ENCODE results near the gene TGFA. TPM values are rescaled to one million over a fixed set of nuclear protein-coding genes. Genes with fewer than 3 reads are reported as not detected.

TGFA gene
- total and polyA plus RNA-seq, 2 donors (not counting 1 experiment from before 2014, with no cell fraction given): 0.06 TPM; not detected in 1

- no peaks in the 10 kb centered on the region for H3K27me3 ChIP-seq (ENCODE audit: control insufficient read depth, insufficient read depth, low read length)
- no peaks in the 10 kb centered on the region for H3K9me3 ChIP-seq (ENCODE audit: control insufficient read depth, insufficient read depth, low read depth, low read length)
- H3K79me2 ChIP-seq (ENCODE audit: control insufficient read depth, insufficient read depth, low read length): no peaks in the 10 kb centered on the region
- no peaks in the 10 kb centered on the region for H4K20me1 ChIP-seq (ENCODE audit: control insufficient read depth, extremely low read depth, insufficient read depth, low read length)
- no peaks in the 10 kb centered on the region for H3K4me1 ChIP-seq (ENCODE audit: control insufficient read depth, extremely low read depth, insufficient read depth, low read length)
- H3K4me2 ChIP-seq (ENCODE audit: extremely low read depth, insufficient read depth, low read length): no peak overlapping the region
- H2AFZ ChIP-seq (ENCODE audit: low read length): no peak overlapping the region
- H3K36me3 ChIP-seq (ENCODE audit: control insufficient read depth, insufficient read depth, low read length): no peaks in the 10 kb centered on the region
- H3K4me3 ChIP-seq (replicated peaks in 1 of 4; ENCODE audit: control extremely low read depth in 1 of 4, insufficient read depth in 1 of 4, low read depth in 3 of 4, low read length in 4 of 4): no peak overlapping the region
- DNase-seq (ENCODE audit: low read depth in 2 of 2): no peak
- H3K27ac ChIP-seq (ENCODE audit: insufficient read depth, low read length): no peak overlapping the region
- TF ChIP-seq EZH2 (IDR thresholded peaks at IDR 0.05; ENCODE audit: low read length, missing control alignments) (no peak), CTCF (conservative IDR thresholded peaks at IDR 0.05 in 1 of 2, IDR thresholded peaks at IDR 0.05 in 1 of 2; ENCODE audit: low read depth in 1 of 2, low read length in 2 of 2) (no peak)
- no peak overlapping the region for H3K9ac ChIP-seq (ENCODE audit: insufficient read depth, low read length)
Measured at GRCh38 chr2:70399046-70399445, 154.6 kb downstream of the TGFA start.

Other genes with a start within 250 kb of the TGFA start
- gene ADD2, start 214.4 kb upstream of the TGFA start, total RNA-seq: 2.5 and 2.6 TPM in 2 replicates
- gene ADD2, start 214.4 kb upstream of the TGFA start, polyA plus RNA-seq: 0.22 and 2.5 TPM in 2 replicates
- not detected in 2 replicates for gene FIGLA, start 236.8 kb upstream of the TGFA start, total RNA-seq
- gene FIGLA, start 236.8 kb upstream of the TGFA start, polyA plus RNA-seq: not detected in 2 replicates

All from fibroblast of lung (primary cell).